Measurements from ENCODE around the gene NRXN3. TPM values are rescaled to one million over a fixed set of nuclear protein-coding genes. Genes with fewer than 3 reads are reported as not detected.
"Not testable (repeated sequence)": the region's sequence is repeated elsewhere in the genome, so short reads cannot be mapped to it uniquely, and the experiment has no call there.

NRXN3 gene
- total RNA-seq, 2 experiments from 2014 or later, result not detected

DNA sequence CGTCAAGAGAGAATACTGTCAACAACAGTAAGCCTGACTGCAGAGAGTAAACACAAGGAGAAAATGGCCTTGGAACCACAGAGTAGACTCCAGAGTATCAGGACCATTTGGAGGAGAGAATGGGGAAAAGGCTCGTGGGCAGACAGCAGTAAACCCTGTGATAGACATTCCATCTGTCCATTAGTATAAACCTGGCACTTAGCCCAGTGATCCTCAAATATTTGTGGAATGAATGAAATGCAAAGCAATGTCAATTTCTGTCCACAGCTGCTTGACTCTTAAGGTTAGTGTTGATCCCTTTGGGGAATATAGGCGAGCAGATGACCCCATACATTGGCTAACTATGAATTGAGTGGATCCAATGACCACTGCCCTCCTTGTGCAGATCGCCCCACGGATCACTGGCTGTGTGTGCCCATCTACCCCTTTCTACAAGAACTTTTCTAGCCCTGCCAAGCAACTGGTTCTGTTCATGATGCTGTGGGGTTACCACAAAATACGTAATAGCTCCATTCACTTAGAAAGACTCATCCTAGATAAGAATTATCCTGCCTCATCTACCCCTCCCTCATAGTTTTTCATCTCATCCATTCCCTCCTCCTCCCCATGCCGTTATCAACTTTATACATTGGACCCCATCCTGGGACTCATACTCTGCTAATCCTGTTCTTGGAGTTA is 846.8 kb downstream of the NRXN3 start:
- no peaks in the 10 kb centered on the region for H3K27me3 Mint-ChIP-seq
- DNase-seq, result no peak
- H3K4me3 Mint-ChIP-seq, result no peak overlapping the region
- no peaks in the 10 kb centered on the region for H3K36me3 Mint-ChIP-seq (ENCODE audit: low read depth)
- no peaks in the 10 kb centered on the region for H3K9me3 Mint-ChIP-seq
- CTCF ChIA-PET, result no interaction called here
- H3K27ac Mint-ChIP-seq, result no peak overlapping the region
- H3K4me1 Mint-ChIP-seq, result no peaks in the 10 kb centered on the region
- POLR2A ChIA-PET, result no interaction called here

DNA sequence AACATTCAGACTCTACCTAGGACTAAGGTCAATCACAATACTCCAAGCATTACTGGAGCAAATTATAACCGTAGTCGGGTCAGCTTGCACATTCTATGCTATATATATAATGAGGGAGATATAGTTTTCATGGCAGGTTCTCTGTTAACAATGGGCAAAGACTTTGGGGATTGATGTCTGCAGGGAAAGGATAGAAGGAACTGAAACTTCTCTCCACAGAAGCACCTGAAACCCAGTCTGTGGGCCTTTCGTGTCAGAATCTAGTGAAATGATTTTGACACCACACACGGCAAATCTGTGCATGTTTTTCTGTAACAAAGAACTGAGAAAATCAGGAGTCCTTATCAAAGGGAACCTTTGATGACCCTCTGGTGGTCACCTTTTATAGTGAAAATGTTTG is 847.4 kb downstream of the NRXN3 start:
- Mint-ChIP-seq H3K27ac (no peak overlapping the region), H3K27me3 (no peaks in the 10 kb centered on the region), H3K4me1 (no peaks in the 10 kb centered on the region), H3K4me3 (no peak overlapping the region), H3K36me3 (ENCODE audit: low read depth) (no peaks in the 10 kb centered on the region), H3K9me3 (no peaks in the 10 kb centered on the region)
- ChIA-PET CTCF (no interaction called here), POLR2A (no interaction called here)
- no peak for DNase-seq

DNA sequence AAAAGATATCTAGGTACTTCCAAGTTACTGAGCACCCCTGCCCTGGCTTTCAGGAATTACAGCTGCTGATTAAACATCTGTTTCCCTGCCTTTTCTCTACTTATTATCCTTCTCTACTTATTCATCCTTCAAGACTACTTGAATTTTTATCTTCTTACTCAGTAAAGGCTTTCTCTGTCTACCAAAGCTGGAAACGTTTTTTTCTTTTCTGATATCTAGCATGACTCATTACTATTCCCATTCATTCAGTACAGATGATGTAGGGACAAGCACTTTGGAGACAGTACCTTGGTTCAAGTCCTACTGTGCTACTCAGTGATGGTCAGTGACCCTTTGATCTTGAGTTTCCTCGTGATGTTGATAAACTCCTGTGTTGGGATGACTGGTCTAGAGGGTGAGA is 848.7 kb downstream of the NRXN3 start:
- DNase-seq, result no peak
- Mint-ChIP-seq H3K4me1 (no peaks in the 10 kb centered on the region), H3K9me3 (no peaks in the 10 kb centered on the region), H3K36me3 (ENCODE audit: low read depth) (no peaks in the 10 kb centered on the region), H3K4me3 (no peak overlapping the region), H3K27me3 (no peaks in the 10 kb centered on the region), H3K27ac (no peak overlapping the region)
- ChIA-PET POLR2A (no interaction called here), CTCF (no interaction called here)

GRCh38 chr14:79019898-79020297 is 849.7 kb downstream of the NRXN3 start:
- H3K4me3 Mint-ChIP-seq; DNase-seq; POLR2A ChIA-PET; H3K36me3 Mint-ChIP-seq (ENCODE audit: low read depth); H3K9me3 Mint-ChIP-seq; H3K4me1 Mint-ChIP-seq; H3K27ac Mint-ChIP-seq; H3K27me3 Mint-ChIP-seq; CTCF ChIA-PET: not testable (repeated sequence)

GRCh38 chr14:79021766-79022165 is 851.6 kb downstream of the NRXN3 start:
- Mint-ChIP-seq H3K36me3 (ENCODE audit: low read depth) (no peaks in the 10 kb centered on the region), H3K9me3 (no peaks in the 10 kb centered on the region), H3K27me3 (no peaks in the 10 kb centered on the region), H3K27ac (no peak overlapping the region), H3K4me3 (no peak overlapping the region), H3K4me1 (no peaks in the 10 kb centered on the region)
- DNase-seq, result no peak
- ChIA-PET POLR2A (no interaction called here), CTCF (no interaction called here)

GRCh38 chr14:79027138-79027537 is 857.0 kb downstream of the NRXN3 start:
- POLR2A ChIA-PET, result no interaction called here
- no peaks in the 10 kb centered on the region for H3K36me3 Mint-ChIP-seq (ENCODE audit: low read depth)

GRCh38 chr14:79028281-79028680 is 858.1 kb downstream of the NRXN3 start:
- Mint-ChIP-seq H3K9me3 (no peaks in the 10 kb centered on the region), H3K27ac (no peak overlapping the region), H3K4me1 (no peaks in the 10 kb centered on the region), H3K27me3 (no peaks in the 10 kb centered on the region), H3K36me3 (ENCODE audit: low read depth) (no peaks in the 10 kb centered on the region), H3K4me3 (no peak overlapping the region)
- POLR2A ChIA-PET, result no interaction called here
- DNase-seq, result no peak
- CTCF ChIA-PET, result no interaction called here

More at GRCh38 chr14:79027138-79027537, 857.0 kb downstream of the NRXN3 start:
- no peaks in the 10 kb centered on the region for H3K4me1 Mint-ChIP-seq
- H3K9me3 Mint-ChIP-seq, result no peaks in the 10 kb centered on the region
- H3K27me3 Mint-ChIP-seq, result no peaks in the 10 kb centered on the region
- DNase-seq, result no peak
- no peak overlapping the region for H3K27ac Mint-ChIP-seq
- CTCF ChIA-PET, result no interaction called here
- H3K4me3 Mint-ChIP-seq, result no peak overlapping the region

DNA sequence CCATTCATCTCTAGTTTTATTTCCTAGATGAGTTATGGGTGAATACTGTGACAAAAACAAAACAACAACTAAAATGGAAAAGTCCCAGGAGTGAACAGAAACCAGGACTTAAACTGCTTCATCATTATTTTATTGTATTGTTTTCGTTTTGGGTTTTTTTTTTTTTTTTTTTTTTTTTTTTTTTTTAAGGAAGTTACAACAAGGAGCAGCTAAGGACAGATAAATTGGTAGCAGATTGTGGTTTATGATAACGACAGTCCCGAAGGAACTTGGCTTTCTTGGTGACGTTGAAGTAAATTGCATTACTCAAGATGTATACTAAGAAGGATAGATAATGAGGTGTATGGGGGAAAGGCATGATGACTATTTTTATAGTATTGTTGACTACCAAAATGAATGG is 866.3 kb downstream of the NRXN3 start:
- Mint-ChIP-seq H3K27ac (no peak overlapping the region), H3K9me3 (no peaks in the 10 kb centered on the region), H3K4me1 (no peaks in the 10 kb centered on the region), H3K36me3 (ENCODE audit: low read depth) (no peaks in the 10 kb centered on the region), H3K4me3 (no peak overlapping the region), H3K27me3 (no peaks in the 10 kb centered on the region)
- POLR2A ChIA-PET, result no interaction called here
- no peak for DNase-seq
- CTCF ChIA-PET, result no interaction called here

DNA sequence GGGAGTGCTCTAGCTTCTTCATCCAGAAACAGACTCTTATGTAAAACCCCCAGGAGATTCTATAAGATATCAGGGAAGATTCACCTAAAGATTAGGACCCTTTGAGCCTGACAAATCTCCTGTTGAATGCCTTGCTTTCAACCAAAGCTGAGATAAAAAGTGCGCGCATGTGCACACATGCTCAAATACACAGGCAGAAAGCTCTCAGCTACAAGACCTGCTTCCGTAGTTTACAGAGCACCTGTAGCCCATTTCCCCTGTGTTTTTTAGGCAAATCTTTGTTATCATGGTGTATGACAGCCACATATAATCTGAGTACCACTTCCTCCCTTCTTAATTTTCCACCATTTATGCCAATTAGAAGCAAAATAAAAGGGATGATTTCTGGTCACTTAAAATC is 866.9 kb downstream of the NRXN3 start:
- POLR2A ChIA-PET, result no interaction called here

DNA sequence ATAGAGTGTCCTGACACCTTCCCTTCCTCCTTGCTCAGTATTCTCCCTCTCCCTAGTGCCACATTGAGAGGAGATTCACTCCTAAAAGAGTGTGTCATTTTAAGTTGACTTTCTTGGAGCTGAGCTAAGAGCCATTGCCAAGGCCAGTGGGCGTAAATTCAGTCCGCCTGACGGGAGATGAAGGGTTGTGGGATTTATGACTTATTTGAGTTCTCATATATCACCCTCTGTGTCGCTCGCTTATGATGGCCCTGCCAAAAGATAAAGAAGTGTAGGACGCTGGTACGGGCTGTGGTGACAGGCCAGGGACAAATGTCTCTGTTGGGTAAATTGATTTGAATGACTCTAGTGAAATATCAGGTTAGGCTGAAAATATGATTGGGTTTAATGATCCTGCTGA is 867.4 kb downstream of the NRXN3 start:
- Mint-ChIP-seq H3K27me3 (no peaks in the 10 kb centered on the region), H3K4me3 (no peak overlapping the region), H3K9me3 (no peaks in the 10 kb centered on the region), H3K27ac (no peak overlapping the region), H3K36me3 (ENCODE audit: low read depth) (no peaks in the 10 kb centered on the region), H3K4me1 (no peaks in the 10 kb centered on the region)
- DNase-seq, result no peak
- CTCF ChIA-PET, result no interaction called here
- POLR2A ChIA-PET, result no interaction called here

More for the DNA sequence above, 866.9 kb downstream of the NRXN3 start:
- Mint-ChIP-seq H3K36me3 (ENCODE audit: low read depth) (no peaks in the 10 kb centered on the region), H3K9me3 (no peaks in the 10 kb centered on the region), H3K27me3 (no peaks in the 10 kb centered on the region), H3K4me3 (no peak overlapping the region), H3K4me1 (no peaks in the 10 kb centered on the region), H3K27ac (no peak overlapping the region)
- CTCF ChIA-PET, result no interaction called here
- no peak for DNase-seq

- no peak for DNase-seq
- POLR2A ChIA-PET, result no interaction called here
- no peak overlapping the region for H3K4me3 Mint-ChIP-seq
- no peaks in the 10 kb centered on the region for H3K27me3 Mint-ChIP-seq
- H3K4me1 Mint-ChIP-seq, result no peaks in the 10 kb centered on the region
- H3K27ac Mint-ChIP-seq, result no peak overlapping the region
- H3K36me3 Mint-ChIP-seq (ENCODE audit: low read depth), result no peaks in the 10 kb centered on the region
- CTCF ChIA-PET, result no interaction called here
- no peaks in the 10 kb centered on the region for H3K9me3 Mint-ChIP-seq
Measured at GRCh38 chr14:79040790-79041189, 870.6 kb downstream of the NRXN3 start.

DNA sequence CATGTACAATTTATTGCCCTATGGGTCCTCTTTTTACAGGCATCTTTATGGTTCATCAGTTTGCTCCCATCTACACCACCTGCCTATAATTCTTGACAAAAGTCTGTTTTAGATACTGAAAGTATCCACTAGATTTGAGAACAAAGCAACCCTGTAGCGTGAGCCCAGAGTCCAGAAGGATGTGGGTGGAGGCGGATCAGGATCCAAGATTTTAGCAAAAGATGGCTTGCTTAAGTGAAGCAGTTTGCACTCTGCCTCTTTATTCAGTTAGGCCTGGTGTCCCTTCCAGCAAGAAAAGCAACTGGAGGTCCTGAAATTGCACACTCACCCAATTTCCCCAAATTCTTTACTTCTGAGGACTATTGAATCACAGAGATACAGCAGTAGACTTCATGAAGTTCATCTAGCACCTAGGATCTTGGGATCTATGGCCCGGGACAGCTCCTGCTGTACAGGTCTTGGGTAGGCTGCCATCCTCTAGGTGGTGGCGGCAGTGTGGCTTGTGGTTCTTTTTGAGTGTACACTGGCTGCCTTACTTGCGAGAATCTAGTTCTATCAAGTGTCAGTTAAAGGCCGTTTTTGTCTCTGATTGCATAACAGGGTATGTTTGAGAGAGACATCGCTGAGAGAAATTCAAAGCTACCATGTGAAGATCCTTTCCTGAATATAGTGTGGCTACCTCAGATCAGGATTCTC is 873.2 kb downstream of the NRXN3 start:
- Mint-ChIP-seq H3K36me3 (ENCODE audit: low read depth) (no peaks in the 10 kb centered on the region), H3K27ac (no peak overlapping the region), H3K27me3 (no peaks in the 10 kb centered on the region), H3K4me3 (no peak overlapping the region), H3K9me3 (no peaks in the 10 kb centered on the region), H3K4me1 (no peaks in the 10 kb centered on the region)
- no peak for DNase-seq
- CTCF ChIA-PET, result no interaction called here
- POLR2A ChIA-PET, result no interaction called here

DNA sequence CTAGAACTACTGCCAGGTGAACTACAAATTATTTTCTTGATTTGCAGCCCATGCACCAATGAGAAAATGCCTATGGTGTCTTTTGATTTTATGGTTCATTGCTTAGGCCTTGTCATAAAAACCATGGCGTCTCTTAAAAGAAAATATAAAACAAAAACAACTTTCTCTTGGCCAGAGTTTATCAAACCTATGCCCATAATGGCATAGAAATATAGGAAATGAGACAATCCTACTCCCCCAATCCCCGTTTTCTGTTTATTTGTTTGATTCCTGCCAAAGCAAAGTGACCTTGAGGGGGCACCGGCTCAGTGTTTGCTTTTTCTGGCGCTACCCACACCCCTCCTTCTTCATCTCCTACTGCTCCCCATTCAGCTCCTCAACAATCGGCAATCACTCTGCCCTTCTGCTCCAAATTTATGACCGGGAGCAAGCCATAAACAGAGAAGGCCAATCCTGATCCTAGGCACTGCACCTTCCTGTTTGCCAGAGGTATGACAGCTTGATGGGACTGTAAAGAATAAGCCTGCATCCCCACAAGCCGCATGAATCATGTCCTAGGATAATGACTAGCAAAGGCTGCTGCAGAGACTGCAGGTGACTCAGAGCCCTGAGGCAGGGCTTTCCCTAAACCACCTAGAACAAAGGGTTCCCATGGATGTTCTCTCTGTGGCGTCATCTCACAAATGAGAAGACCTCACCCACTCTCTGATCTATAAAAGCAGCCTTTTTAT is 874.9 kb downstream of the NRXN3 start:
- no peaks in the 10 kb centered on the region for H3K36me3 Mint-ChIP-seq (ENCODE audit: low read depth)
- H3K4me1 Mint-ChIP-seq, result no peaks in the 10 kb centered on the region
- CTCF ChIA-PET, result no interaction called here
- DNase-seq, result no peak
- H3K27ac Mint-ChIP-seq, result no peak overlapping the region
- POLR2A ChIA-PET, result no interaction called here
- H3K9me3 Mint-ChIP-seq, result peaks cover 3% of the 10 kb centered on the region
- H3K27me3 Mint-ChIP-seq, result no peaks in the 10 kb centered on the region
- H3K4me3 Mint-ChIP-seq, result no peak overlapping the region
